HG03469 (cell line): ENCODE data around the gene RYR1.
"Not testable (repeated sequence)": the region's sequence is repeated elsewhere in the genome, so short reads cannot be mapped to it uniquely, and the experiment has no call there.

Experiments
- ATAC-seq: cut with Tn5 transposase; IDR thresholded peaks from one replicate; pipeline ENCODE4 v1.9.1; 2021; ENCODE audit warnings: mild to moderate bottlenecking, moderate library complexity, moderate number of reproducible peaks; ENCODE audit not compliant: unreplicated experiment

RYR1 gene

GRCh38 chr19:38599722-38600121 lies 166.2 kb downstream of the RYR1 start:
- ATAC-seq: no peak

- not testable (repeated sequence) for ATAC-seq
These were observed 169.4 kb downstream of the RYR1 start for GRCh38 chr19:38602856-38603255.

DNA sequence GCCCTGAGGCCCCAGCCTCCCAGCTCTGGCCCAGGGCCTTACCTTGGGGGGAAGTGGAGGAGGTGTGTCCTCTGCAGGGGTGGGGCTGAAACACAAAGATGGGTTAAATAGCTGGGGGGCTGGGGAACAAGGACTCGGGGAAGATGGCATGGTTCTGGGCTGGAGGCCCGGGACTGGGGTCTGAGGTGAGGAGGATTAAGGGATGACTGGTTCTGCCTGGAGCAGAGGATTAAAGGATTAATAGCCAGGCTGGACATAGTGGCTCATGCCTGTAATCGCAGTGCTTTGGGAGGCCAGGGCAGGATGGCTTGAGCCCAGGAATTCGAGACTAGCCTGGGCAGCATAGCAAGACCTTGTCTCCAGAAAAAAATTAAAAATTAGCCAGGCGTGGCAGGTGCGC lies 172.6 kb downstream of the RYR1 start:
- no peak for ATAC-seq

- ATAC-seq: no peak
These were observed 180.8 kb downstream of the RYR1 start for GRCh38 chr19:38614289-38614688.

GRCh38 chr19:38615007-38615581 lies 181.6 kb downstream of the RYR1 start:
- ATAC-seq: no peak

- no peak for ATAC-seq
These were observed 182.8 kb downstream of the RYR1 start for GRCh38 chr19:38616265-38616664.

DNA sequence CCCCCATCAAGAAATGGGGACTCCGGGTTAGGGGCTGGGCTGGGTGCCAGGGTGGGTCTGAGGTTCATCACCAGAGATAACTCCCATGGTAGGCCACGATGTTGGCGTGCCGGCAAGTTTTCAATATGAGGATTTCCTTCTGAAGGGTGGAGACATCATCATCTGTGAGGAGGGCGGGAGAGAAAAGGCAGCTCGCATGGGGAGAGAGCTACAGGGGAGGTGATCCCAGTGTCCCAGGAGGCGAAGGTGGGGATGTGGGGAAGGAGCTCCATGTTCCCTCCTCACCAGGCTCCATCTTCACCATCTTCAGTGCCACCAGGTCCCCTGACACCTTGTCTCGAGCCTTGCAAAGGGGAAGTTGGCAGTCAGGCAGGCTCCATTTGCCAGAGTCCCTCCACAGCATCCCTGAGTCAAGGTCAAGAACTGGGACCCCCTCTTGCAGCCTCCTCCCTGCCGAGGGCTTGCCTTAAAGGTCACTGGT lies 183.8 kb downstream of the RYR1 start:
- ATAC-seq: no peak

GRCh38 chr19:38617764-38618589 lies 184.5 kb downstream of the RYR1 start, which contains the start of gene MAP4K1:
Gene MAP4K1 (minus strand): TSS chr19:38617953. CDS start chr19:38617895, 58 bp downstream.
- peak; percentile 35 for ATAC-seq

GRCh38 chr19:38618590-38619360 lies 185.3 kb downstream of the RYR1 start, which contains the start of gene EIF3K:
Gene EIF3K (plus strand): TSS chr19:38619188. CDS start chr19:38619269, 81 bp downstream.
- ATAC-seq: peak; percentile 37

GRCh38 chr19:38619361-38620174 lies 186.1 kb downstream of the RYR1 start:
- no peak for ATAC-seq

- no peak for ATAC-seq
These were observed 191.3 kb downstream of the RYR1 start for GRCh38 chr19:38624822-38625221.

DNA sequence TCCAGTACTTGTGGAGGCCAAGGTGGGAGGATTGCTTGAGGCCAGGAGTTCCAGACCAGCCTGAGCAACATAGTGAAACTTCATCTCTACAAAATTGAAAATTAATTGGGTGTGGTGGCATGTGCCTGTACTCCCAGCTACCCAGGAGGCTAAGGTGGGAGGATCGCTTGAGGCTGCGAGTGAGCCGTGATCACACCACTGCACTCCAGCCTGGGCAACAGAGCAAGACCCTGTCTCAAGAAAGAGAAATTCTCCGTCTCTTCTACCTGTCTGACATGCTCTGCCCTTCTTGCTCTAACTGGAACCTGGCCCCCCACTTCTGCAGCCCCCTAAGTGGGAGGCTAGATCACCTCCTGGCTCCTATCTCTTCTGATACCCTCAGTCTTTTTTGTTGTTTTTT lies 192.9 kb downstream of the RYR1 start:
- ATAC-seq: no peak

- no peak for ATAC-seq
These were observed 196.1 kb downstream of the RYR1 start for GRCh38 chr19:38629568-38629967.

DNA sequence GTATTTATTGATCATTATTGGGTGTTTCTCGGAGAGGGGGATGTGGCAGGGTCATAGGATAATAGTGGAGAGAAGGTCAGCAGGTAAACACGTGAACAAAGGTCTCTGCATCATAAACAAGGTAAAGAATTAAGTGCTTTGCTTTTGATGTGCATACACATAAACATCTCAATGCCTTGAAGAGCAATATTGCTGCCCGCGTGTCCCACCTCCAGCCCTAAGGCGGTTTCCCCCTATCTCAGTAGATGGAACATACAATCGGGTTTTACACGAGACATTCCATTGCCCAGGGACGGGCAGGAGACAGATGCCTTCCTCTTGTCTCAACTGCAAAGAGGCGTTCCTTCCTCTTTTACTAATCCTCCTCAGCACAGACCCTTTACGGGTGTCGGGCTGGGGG lies 197.8 kb downstream of the RYR1 start:
- not testable (repeated sequence) for ATAC-seq

DNA sequence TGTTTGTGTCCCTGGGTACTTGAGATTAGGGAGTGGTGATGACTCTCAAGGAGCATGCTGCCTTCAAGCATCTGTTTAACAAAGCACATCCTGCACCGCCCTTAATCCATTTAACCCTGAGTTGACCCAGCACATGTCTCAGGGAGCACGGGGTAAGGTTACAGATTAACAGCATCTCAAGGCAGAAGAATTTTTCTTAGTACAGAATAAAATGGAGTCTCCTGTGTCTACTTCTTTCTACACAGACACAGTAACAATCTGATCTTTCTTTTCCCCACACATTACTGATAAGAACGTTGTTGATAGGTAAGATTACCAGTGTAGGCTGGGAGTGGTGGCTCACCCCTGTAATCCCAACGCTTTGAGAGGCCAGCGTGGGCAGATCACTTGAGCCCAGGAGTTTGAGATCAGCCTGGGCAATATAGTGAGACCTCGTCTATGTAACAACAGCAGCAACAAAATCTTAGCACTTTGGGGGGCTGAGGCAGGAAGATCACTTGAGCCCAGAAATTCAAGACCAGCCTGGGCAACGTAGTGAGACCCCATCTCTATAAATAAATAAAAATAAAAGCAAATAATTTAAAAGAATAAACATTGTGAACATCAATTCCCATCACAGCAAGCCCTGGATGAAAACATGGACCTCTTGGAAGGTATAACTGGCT lies 198.5 kb downstream of the RYR1 start:
- not testable (repeated sequence) for ATAC-seq

- ATAC-seq: no peak
These were observed 199.2 kb downstream of the RYR1 start for GRCh38 chr19:38632476-38633213.

DNA sequence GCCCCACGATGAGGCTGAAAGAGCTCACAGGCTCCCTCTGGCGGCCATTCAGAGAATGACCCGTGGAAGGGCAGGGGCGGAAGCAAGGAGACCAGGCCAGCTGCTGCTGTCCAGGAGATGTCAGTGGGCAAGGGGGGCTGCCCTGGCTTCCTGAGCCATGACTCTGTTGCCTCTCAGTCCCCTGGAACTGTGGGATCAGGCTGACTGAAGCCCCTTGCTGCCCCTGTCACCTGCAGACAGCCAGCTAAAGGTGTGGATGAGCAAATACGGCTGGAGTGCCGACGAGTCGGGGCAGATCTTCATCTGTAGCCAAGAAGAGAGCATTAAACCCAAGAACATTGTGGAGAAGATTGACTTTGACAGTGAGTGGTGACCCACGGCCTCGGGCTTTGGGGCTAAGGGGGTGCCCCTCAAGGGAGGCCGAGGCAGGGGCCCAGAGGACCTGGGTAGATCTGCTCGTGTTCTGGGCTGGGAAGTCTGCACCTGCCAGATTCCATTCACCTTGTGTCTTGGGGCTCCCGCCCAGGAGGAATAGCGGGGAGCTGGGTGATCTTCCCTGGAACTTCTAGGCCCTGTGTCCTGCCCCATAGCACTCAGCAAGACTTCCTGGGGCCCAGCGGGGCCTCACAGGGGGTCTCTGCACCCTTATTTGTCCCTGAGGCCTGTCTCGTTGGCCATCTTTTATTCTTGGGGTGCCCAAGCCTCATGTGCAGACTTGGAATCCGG lies 201.4 kb downstream of the RYR1 start:
- ATAC-seq: no peak
